Stimulated activated naive CD8-positive, alpha-beta T cell treated with anti-CD3 and anti-CD28 coated beads, Interleukin-15, Interleukin-2, amounts not matched to agents 100 ng/mL and 50 ng/mL, for 24 hours (primary cell): Measurements from ENCODE around the gene ADARB1.

Experiments
- H3K27ac Mint-ChIP-seq: one replicate; pipeline ENCODE4 v1.8.0; 2021; ENCODE audit warnings: mild to moderate bottlenecking, mixed read lengths
- H3K27me3 Mint-ChIP-seq: one replicate; pipeline ENCODE4 v1.8.0; 2021; ENCODE audit warnings: mixed read lengths
- H3K36me3 Mint-ChIP-seq: one replicate; pipeline ENCODE4 v1.8.0; 2021; ENCODE audit warnings: low read depth, mixed read lengths
- H3K4me1 Mint-ChIP-seq: one replicate; pipeline ENCODE4 v1.8.0; 2021; ENCODE audit warnings: low read depth, mixed read lengths
- H3K4me3 Mint-ChIP-seq: one replicate; pipeline ENCODE4 v1.8.0; 2021; ENCODE audit warnings: mild to moderate bottlenecking, mixed read lengths
- H3K9me3 Mint-ChIP-seq: one replicate; pipeline ENCODE4 v1.8.0; 2021; ENCODE audit warnings: mixed read lengths

ADARB1 gene

DNA sequence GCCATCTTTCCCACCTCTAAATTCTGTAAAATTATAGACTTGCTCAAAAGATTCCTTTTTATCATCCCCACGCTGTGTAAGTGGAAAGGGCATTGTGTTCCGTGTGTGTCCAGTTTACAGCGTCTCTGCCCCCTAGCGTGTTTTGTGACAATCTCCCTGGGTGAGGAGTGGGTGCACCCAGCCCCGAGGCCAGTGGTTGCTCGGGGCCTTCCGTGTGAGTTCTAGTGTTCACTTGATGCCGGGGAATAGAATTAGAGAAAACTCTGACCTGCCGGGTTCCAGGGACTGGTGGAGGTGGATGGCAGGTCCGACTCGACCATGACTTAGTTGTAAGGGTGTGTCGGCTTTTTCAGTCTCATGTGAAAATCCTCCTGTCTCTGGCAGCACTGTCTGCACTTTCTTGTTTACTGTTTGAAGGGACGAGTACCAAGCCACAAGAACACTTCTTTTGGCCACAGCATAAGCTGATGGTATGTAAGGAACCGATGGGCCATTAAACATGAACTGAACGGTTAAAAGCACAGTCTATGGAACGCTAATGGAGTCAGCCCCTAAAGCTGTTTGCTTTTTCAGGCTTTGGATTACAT is 151.5 kb downstream of the ADARB1 start:
- no peak overlapping the region for H3K27ac Mint-ChIP-seq
- H3K9me3 Mint-ChIP-seq = no peaks in the 10 kb centered on the region
- H3K4me3 Mint-ChIP-seq = no peak overlapping the region
- peaks cover 48% of the 10 kb centered on the region for H3K4me1 Mint-ChIP-seq
- H3K27me3 Mint-ChIP-seq = no peaks in the 10 kb centered on the region
- H3K36me3 Mint-ChIP-seq = peaks cover 5% of the 10 kb centered on the region

- Mint-ChIP-seq H3K27me3 (peaks cover 2% of the 10 kb centered on the region), H3K4me1 (peaks cover 48% of the 10 kb centered on the region), H3K27ac (peak overlapping the region; percentile 1), H3K36me3 (no peaks in the 10 kb centered on the region), H3K4me3 (no peak overlapping the region), H3K9me3 (no peaks in the 10 kb centered on the region)
These were observed 152.4 kb downstream of the ADARB1 start for GRCh38 chr21:45226540-45227326.

DNA sequence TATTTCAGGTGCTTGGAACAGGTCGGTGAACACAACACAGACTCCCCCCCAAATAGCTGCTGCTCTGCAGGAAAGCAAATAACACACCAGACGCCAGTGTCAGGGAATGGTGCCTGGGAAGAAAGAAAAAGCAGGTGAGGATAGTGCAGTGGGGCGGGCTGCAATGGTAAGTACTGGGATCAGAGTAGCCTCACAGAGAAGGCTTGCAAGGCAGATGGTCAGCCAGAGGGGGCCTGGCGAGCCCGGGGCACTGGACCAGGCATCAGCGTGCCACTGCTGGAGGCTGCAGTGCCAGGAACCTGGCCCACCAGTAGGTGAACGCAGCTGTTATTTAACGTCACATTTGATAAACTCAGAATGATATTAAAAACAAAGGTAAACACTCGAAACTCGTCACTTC is 153.4 kb downstream of the ADARB1 start:
- Mint-ChIP-seq H3K27ac (peak overlapping the region; percentile 73), H3K4me1 (peaks cover 48% of the 10 kb centered on the region), H3K36me3 (no peaks in the 10 kb centered on the region), H3K4me3 (no peak overlapping the region), H3K9me3 (no peaks in the 10 kb centered on the region), H3K27me3 (peaks cover 8% of the 10 kb centered on the region)

- Mint-ChIP-seq H3K4me1 (peaks cover 48% of the 10 kb centered on the region), H3K9me3 (no peaks in the 10 kb centered on the region), H3K36me3 (no peaks in the 10 kb centered on the region), H3K4me3 (peak overlapping the region; percentile 40), H3K27ac (peak overlapping the region; percentile 73), H3K27me3 (peaks cover 9% of the 10 kb centered on the region)
These were observed 153.8 kb downstream of the ADARB1 start for GRCh38 chr21:45228171-45228641.

DNA sequence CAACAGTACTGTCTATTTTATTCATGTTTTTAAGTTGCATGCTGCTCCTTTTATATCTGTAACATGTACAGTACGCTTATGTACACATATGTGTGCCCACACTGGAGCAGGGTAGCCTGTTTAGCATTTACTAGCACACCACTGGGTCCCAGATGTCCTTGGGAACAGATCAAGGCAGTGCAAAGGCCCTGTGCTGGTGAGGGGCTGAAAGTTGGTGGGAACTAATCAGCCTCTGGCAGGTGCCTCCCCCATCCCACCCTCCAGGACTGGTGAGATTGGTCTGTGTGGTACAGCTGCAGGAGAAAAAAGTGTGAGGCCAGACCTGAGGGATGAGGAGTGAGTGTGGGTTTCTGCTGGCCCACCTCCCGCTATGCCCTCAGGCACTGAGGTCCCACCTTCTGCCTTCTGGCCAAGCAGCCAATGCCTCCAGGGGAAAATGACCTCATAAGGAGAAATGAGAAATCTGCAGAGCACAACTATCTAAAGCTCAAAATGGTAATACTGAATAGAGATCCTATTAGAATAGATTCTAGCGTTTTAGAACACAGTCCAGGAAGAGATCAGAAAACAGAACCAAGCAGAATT is 154.4 kb downstream of the ADARB1 start:
- H3K36me3 Mint-ChIP-seq = no peaks in the 10 kb centered on the region
- H3K4me1 Mint-ChIP-seq = peaks cover 48% of the 10 kb centered on the region
- H3K9me3 Mint-ChIP-seq = no peaks in the 10 kb centered on the region
- H3K27me3 Mint-ChIP-seq = peaks cover 14% of the 10 kb centered on the region
- H3K4me3 Mint-ChIP-seq = no peak overlapping the region
- H3K27ac Mint-ChIP-seq = peak overlapping the region; percentile 73

- peaks cover 26% of the 10 kb centered on the region for H3K27me3 Mint-ChIP-seq
- peaks cover 26% of the 10 kb centered on the region for H3K4me1 Mint-ChIP-seq
- no peaks in the 10 kb centered on the region for H3K36me3 Mint-ChIP-seq
- H3K9me3 Mint-ChIP-seq = no peaks in the 10 kb centered on the region
- no peak overlapping the region for H3K4me3 Mint-ChIP-seq
- H3K27ac Mint-ChIP-seq = no peak overlapping the region
These were observed 157.3 kb downstream of the ADARB1 start for GRCh38 chr21:45231705-45232104.

DNA sequence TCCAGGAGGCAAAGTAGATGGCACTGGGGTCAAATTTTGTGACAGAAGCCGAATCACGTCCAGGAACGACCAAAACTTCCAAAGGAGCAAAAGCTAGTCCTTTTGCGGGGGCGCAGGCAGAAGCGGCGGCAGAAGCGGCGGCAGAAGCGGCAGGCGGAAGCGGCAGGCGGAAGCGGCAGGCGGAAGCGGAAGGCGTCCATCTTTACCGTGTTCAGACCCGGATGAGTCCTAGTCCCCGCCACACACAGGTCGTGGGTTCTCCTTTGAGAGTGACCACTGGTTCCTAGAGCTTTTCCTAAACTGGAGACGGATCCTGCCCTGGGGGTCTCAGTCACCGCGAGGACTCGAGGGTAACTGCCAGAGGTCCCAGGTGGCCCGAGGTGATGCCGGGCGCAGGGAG is 159.7 kb downstream of the ADARB1 start:
- peaks cover 38% of the 10 kb centered on the region for H3K27me3 Mint-ChIP-seq
- no peaks in the 10 kb centered on the region for H3K9me3 Mint-ChIP-seq
- H3K4me3 Mint-ChIP-seq = peak overlapping the region; percentile 34
- no peak overlapping the region for H3K27ac Mint-ChIP-seq
- H3K36me3 Mint-ChIP-seq = no peaks in the 10 kb centered on the region
- H3K4me1 Mint-ChIP-seq = peaks cover 2% of the 10 kb centered on the region

- H3K27ac Mint-ChIP-seq = no peak overlapping the region
- H3K4me3 Mint-ChIP-seq = no peak overlapping the region
- H3K36me3 Mint-ChIP-seq = no peaks in the 10 kb centered on the region
- H3K4me1 Mint-ChIP-seq = no peaks in the 10 kb centered on the region
- peaks cover 38% of the 10 kb centered on the region for H3K27me3 Mint-ChIP-seq
- H3K9me3 Mint-ChIP-seq = no peaks in the 10 kb centered on the region
These were observed 160.6 kb downstream of the ADARB1 start for GRCh38 chr21:45234965-45235364.

DNA sequence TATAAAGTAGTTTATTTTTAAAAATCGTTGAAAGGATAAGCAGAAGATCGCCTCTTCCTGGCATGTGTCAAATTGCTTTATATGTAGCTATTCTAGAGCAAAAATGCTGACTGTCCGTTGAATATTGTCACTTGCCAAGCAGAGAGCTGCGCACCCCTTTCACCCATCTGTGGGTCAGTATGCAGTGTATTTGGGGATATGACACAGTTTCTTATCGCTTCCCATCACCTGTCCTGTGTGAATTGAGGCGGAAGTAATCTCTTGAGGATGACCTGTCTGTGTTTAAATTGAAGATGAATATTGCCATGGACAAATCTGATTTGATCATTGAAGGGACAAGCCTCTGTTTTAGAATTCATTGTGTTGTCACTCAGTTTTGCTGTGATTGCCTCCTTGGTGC is 161.1 kb downstream of the ADARB1 start:
- Mint-ChIP-seq H3K36me3 (no peaks in the 10 kb centered on the region), H3K9me3 (no peaks in the 10 kb centered on the region), H3K4me3 (no peak overlapping the region), H3K27me3 (peaks cover 38% of the 10 kb centered on the region), H3K27ac (no peak overlapping the region), H3K4me1 (no peaks in the 10 kb centered on the region)

DNA sequence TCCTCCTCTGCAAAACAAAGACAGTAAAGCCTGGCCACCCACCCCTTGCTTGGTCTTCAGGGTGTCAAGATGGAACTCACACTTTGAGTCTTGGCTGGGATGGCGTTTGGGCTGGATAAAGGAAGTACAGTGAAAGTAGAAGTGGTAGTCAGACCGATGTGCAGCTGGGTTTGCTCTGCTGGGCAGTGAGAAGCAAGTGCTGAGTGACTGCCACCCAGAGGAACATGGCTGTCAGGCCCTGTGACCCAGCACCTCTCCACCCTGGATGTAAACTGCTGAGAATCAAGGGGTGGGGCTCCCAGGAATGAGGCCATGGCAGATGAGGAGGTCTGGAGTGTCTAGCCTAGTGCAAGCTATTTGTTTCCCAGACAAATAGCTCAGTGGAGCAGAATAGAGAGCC is 162.1 kb downstream of the ADARB1 start:
- no peak overlapping the region for H3K4me3 Mint-ChIP-seq

GRCh38 chr21:45237401-45237800 is 163.0 kb downstream of the ADARB1 start:
- Mint-ChIP-seq H3K9me3 (no peaks in the 10 kb centered on the region), H3K4me1 (no peaks in the 10 kb centered on the region), H3K36me3 (no peaks in the 10 kb centered on the region), H3K4me3 (no peak overlapping the region), H3K27me3 (peaks cover 39% of the 10 kb centered on the region), H3K27ac (no peak overlapping the region)

More for the DNA sequence above, 162.1 kb downstream of the ADARB1 start:
- Mint-ChIP-seq H3K27ac (no peak overlapping the region), H3K36me3 (no peaks in the 10 kb centered on the region), H3K9me3 (no peaks in the 10 kb centered on the region), H3K27me3 (peaks cover 38% of the 10 kb centered on the region), H3K4me1 (no peaks in the 10 kb centered on the region)

DNA sequence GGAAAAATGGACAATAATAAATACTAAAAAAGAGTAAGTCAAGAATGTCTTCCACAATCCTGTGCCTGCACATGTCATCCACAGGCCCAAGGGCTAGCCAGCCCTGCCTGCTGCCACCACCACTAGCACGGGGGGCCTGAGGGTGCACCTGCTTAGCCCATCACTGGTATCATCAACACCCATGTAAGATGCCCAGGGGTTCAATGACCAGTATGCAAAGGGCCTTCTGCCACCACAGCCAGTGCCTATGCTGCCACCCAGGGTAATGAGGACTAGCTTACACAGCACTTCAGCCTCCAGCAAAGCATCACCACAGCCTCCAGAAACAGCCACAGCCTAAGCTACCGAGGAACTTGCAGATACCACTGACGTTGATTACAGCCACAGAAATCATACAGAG is 167.0 kb downstream of the ADARB1 start:
- Mint-ChIP-seq H3K27ac (no peak overlapping the region), H3K4me3 (no peak overlapping the region), H3K9me3 (peaks cover 11% of the 10 kb centered on the region), H3K4me1 (no peaks in the 10 kb centered on the region), H3K27me3 (peaks cover 42% of the 10 kb centered on the region), H3K36me3 (peaks cover 5% of the 10 kb centered on the region)

DNA sequence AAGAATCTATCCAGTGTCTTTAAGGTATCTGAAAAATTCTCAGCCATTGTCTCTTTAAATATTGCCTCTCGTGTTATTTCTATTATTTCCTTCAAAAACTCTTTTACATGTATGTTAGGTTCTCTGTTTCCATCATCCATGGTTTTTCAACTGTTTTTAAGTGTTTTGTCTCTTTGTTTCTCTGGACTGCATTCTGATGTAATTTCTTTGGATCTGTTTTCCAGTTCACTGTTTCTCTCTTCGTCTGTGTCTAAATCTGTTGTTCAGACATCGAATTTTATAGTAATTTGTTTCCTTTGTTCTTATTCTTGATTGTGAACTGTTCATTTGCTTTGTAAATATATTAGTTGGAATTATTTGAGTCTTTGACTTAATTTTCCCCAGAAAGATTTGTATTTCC is 169.2 kb downstream of the ADARB1 start:
- Mint-ChIP-seq H3K9me3 (peaks cover 11% of the 10 kb centered on the region), H3K27me3 (peaks cover 34% of the 10 kb centered on the region), H3K4me3 (no peak overlapping the region), H3K4me1 (no peaks in the 10 kb centered on the region), H3K36me3 (peaks cover 5% of the 10 kb centered on the region), H3K27ac (no peak overlapping the region)

- Mint-ChIP-seq H3K27ac (no peak overlapping the region), H3K27me3 (peaks cover 41% of the 10 kb centered on the region), H3K4me3 (no peak overlapping the region), H3K9me3 (peaks cover 11% of the 10 kb centered on the region), H3K4me1 (no peaks in the 10 kb centered on the region), H3K36me3 (peaks cover 5% of the 10 kb centered on the region)
These were observed 170.5 kb downstream of the ADARB1 start for GRCh38 chr21:45244799-45245340.
